ENCODE measurements around the gene ABT1. TPM values are rescaled to one million over a fixed set of nuclear protein-coding genes. Genes with fewer than 3 reads are reported as not detected.
A peak's percentile ranks its signal among the peaks of the same experiment; 100 is the strongest.

The ABT1 gene
- total RNA-seq, 1 experiment from 2014 or later: 35.1 TPM

DNA sequence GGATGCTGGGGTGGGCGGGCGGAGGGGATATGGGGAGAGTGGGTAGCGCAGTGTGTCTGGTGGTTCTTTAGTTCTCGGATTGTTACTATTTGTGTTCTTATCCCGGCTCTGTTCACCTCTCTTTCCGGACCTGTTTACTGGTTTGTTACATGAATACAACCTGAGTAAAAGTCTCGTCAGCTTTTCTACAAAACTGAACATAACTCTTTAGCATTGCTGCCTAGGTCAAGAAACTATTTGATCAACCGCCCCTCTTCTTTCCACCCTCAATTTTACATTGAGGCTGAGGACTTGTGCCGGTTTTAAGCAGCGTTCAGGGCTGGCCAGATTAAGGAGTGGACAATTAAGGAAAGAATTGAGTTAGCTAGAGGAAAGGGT is 625 bp downstream of the ABT1 start:
- DNase-seq (ENCODE audit: low read depth, low spot score): no peak
- in situ Hi-C loops (cut with HindIII; ENCODE audit: low pct_unique_long_range_greater_than_20kb, low sequenced_read_pairs): no loop called here

DNA sequence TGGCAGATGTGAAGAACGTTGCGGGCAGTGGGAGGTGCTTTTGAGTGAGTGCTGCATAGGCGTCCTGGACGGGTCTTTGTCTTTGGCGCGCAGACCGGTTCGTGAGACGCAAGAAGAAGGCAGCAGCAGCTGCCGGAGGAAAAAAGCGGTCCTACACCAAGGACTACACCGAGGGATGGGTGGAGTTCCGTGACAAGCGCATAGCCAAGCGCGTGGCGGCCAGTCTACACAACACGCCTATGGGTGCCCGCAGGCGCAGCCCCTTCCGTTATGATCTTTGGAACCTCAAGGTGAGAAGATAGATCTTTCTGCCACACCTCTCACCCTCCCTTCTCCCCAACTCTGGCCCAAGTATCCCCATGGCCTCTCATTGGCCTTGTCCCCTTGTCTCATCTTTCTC is 1.1 kb downstream of the ABT1 start:
- DNase-seq (ENCODE audit: low read depth, low spot score): peak; percentile 15
- in situ Hi-C loops (cut with HindIII; ENCODE audit: low pct_unique_long_range_greater_than_20kb, low sequenced_read_pairs): no loop called here

GRCh38 chr6:26598267-26598666 is 1.5 kb downstream of the ABT1 start:
- in situ Hi-C loops (cut with HindIII; ENCODE audit: low pct_unique_long_range_greater_than_20kb, low sequenced_read_pairs): no loop called here
- no peak for DNase-seq (ENCODE audit: low read depth, low spot score)

GRCh38 chr6:26599134-26599533 is 2.4 kb downstream of the ABT1 start:
- in situ Hi-C loops (cut with HindIII; ENCODE audit: low pct_unique_long_range_greater_than_20kb, low sequenced_read_pairs): no loop called here
- DNase-seq (ENCODE audit: low read depth, low spot score): no peak

DNA sequence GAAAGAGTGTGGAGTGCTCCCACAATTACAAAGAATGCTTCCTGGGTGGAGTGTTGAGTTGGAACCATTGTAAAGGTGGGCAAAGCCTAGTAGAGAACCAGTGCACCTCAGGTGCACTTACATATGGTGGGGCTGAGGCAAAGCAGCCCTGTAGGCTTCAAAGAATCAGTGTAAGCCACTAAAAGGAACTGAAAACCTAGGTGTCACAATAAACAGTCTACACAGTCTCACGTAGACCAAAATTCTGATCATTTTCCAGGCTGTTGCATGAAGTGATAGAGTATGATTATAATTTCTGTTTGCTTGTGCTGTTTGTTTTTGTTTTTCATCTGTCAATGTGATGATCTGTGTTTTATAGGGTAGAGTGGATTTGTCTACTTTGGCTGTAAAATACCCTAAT is 2.8 kb downstream of the ABT1 start:
- no peak for DNase-seq (ENCODE audit: low read depth, low spot score)
- in situ Hi-C loops (cut with HindIII; ENCODE audit: low pct_unique_long_range_greater_than_20kb, low sequenced_read_pairs): no loop called here

DNA sequence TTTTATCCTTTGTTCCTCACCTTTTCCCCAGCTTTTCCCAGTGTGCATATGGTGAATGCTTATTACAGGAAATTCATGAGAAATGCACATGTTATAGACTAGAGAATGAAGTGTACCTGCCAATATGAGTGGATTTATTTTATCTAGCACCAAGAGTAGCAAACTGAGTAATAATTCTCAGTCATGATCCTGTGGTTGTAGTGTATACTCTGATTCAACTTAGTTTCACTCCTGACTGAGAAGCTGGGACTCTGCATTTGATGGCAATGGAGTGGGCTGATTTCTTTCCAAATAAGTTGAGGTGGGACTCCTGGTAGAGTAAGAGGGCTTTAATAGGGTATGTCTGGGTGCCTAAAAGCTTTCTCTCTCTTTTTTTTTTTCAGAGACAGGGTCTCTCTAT is 4.0 kb downstream of the ABT1 start:
- DNase-seq (ENCODE audit: low read depth, low spot score): no peak
- in situ Hi-C loops (cut with HindIII; ENCODE audit: low pct_unique_long_range_greater_than_20kb, low sequenced_read_pairs): no loop called here

DNA sequence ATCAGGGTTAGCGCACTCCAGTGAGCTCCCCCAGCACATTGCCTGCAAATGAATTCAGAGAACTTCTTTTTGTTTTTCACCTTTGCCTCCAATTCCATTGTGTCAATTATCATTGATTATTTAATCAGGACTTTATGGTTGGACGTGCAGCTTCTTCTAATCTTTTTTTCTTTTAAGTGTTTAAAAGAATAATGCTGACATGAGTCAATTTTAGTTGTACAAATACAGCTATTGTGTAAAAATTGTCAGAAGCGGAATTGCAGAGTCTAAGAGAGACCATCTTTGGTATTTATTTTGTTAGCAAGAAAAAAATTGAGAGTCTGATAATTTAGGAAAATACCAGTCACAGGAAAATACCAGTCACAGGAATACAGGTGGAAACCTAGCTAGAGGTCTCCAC is 5.5 kb downstream of the ABT1 start:
- no peak for DNase-seq (ENCODE audit: low read depth, low spot score)
- in situ Hi-C loops (cut with HindIII; ENCODE audit: low pct_unique_long_range_greater_than_20kb, low sequenced_read_pairs): no loop called here

GRCh38 chr6:26604026-26604425 is 7.3 kb downstream of the ABT1 start:
- in situ Hi-C loops (cut with HindIII; ENCODE audit: low pct_unique_long_range_greater_than_20kb, low sequenced_read_pairs): no loop called here
- no peak for DNase-seq (ENCODE audit: low read depth, low spot score)

DNA sequence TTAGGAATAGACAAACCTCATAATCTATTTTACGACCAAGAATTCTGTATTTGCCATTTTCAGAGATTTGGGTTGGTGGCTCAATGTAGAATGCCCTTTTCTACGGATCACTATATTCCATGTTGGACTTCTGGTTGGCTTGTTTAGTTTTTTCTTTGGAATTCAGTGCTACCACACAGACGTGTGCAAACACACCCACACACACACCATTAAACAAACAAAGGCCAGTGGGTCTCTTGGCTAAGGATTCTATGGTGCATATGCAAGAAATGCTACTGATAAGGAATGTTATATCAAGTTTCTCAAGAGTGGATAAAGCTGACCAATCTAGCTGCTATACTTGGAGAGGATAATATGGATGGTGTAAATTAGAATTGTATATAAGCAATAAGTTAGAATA is 8.0 kb downstream of the ABT1 start:
- in situ Hi-C loops (cut with HindIII; ENCODE audit: low pct_unique_long_range_greater_than_20kb, low sequenced_read_pairs): no loop called here
- no peak for DNase-seq (ENCODE audit: low read depth, low spot score)

DNA sequence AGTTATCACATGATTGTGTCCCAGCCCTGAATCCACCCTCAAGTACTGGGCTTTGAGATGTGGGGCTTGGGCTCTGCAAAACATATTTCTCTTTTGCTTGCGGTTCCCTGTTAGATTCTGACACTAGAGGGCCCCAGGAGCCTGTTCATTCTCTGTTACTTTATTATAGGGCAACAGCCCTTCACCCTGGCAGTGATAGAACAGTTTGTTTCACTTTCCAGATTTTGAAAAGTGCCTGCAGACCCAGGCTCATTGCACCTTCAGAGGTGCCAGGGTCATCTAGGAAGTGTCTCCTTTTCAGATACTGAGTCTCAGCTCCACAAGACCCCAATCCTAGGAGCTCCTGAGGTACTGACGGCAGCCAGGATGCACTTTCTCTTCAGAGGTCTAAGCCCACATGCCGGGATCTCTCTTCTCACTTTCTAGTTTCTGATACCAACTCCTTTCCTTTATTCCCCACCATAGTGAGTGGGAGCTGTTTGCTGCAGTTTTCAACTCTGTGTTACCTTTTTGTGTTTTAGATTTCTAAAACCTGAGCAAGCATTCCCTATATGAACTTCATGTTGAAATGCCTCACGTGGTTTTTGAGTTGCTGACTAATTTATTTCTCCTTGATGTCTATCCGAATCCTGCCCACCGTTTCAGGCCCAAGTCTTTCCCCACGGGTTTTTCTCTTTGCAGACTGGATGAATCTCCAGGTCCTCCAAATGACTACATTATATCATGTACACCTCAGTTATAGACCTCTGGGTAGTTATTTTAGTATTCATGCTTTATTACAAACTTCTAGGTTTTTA is 10.9 kb downstream of the ABT1 start:
- peak; percentile 90 for DNase-seq (ENCODE audit: low read depth, low spot score)
- in situ Hi-C loops (cut with HindIII; ENCODE audit: low pct_unique_long_range_greater_than_20kb, low sequenced_read_pairs): no loop called here

DNA sequence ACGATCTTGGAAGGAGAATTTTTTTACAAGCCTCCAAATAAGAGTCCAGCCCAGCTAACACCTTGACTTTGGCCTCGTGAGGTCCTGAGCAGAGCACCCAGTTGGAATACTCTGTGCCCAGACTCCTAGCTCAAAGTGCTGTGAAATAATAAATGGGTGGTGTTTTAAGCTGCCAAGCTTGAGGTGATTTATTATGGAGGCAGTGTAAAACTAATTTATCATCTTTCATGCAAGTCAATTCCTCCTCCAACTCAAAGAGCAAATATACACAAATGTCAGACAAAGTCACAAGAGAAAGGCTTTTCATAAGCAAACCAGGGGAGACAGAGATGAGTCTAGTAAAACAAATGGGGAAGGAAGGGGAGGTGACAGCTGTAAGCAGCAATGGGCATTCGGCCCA is 12.7 kb downstream of the ABT1 start:
- no peak for DNase-seq (ENCODE audit: low read depth, low spot score)
- in situ Hi-C loops (cut with HindIII; ENCODE audit: low pct_unique_long_range_greater_than_20kb, low sequenced_read_pairs): no loop called here

- in situ Hi-C loops (cut with HindIII; ENCODE audit: low pct_unique_long_range_greater_than_20kb, low sequenced_read_pairs): no loop called here
- DNase-seq (ENCODE audit: low read depth, low spot score): no peak
Measured at GRCh38 chr6:26611599-26611998, 14.8 kb downstream of the ABT1 start.

GRCh38 chr6:26613201-26613600 is 16.4 kb downstream of the ABT1 start:
- no peak for DNase-seq (ENCODE audit: low read depth, low spot score)
- in situ Hi-C loops (cut with HindIII; ENCODE audit: low pct_unique_long_range_greater_than_20kb, low sequenced_read_pairs): no loop called here

- in situ Hi-C loops (cut with HindIII; ENCODE audit: low pct_unique_long_range_greater_than_20kb, low sequenced_read_pairs): no loop called here
- no peak for DNase-seq (ENCODE audit: low read depth, low spot score)
Measured at GRCh38 chr6:26613689-26614683, 17.2 kb downstream of the ABT1 start.

DNA sequence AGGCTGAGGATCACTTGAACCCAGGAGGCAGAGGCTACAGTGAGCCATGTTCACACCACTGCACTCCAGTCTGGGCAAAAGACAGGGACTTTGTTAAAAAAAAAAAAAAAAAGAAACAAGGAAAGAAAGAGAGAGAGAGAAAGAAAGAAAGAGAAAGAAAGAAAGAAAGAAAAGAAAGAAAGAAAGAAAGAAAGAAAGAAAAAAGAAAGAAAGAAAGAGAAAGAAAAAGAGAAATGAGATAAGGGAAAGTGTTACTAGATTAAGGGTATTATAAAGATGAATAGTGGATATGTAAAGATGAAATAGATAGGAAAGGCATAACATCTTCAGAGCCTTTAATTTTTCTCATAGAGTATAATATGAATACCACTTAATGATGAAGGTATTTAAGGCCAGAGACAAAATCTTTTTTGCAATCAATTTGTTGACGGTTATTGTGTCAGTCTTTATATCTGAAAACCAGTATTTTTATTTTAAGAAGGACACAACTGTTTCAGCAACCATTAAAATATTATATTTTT is 26.6 kb downstream of the ABT1 start:
- in situ Hi-C loops (cut with HindIII; ENCODE audit: low pct_unique_long_range_greater_than_20kb, low sequenced_read_pairs): no loop called here
- no peak for DNase-seq (ENCODE audit: low read depth, low spot score)

GRCh38 chr6:26624557-26624956 is 27.8 kb downstream of the ABT1 start:
- no peak for DNase-seq (ENCODE audit: low read depth, low spot score)
- in situ Hi-C loops (cut with HindIII; ENCODE audit: low pct_unique_long_range_greater_than_20kb, low sequenced_read_pairs): no loop called here

DNA sequence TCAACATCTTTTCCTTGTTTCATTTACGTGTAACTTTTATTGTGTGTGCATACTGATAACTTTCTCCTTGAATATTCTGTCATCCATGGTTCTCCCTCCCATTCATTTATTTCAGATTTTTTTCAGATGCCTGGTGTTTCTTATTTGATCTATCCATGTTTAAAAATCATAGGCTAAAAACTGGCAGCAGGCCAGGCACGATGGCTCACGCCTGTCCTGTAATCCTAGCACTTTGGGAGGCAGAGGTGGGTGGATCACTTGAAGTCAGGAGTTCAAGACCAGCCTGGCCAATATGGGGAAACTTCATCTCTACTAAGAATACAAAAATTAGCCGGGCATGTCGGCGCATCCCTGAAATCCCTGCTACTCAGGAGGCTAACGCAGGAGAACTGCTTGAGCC is 31.1 kb downstream of the ABT1 start:
- in situ Hi-C loops (cut with HindIII; ENCODE audit: low pct_unique_long_range_greater_than_20kb, low sequenced_read_pairs): no loop called here
- DNase-seq (ENCODE audit: low read depth, low spot score): no peak

DNA sequence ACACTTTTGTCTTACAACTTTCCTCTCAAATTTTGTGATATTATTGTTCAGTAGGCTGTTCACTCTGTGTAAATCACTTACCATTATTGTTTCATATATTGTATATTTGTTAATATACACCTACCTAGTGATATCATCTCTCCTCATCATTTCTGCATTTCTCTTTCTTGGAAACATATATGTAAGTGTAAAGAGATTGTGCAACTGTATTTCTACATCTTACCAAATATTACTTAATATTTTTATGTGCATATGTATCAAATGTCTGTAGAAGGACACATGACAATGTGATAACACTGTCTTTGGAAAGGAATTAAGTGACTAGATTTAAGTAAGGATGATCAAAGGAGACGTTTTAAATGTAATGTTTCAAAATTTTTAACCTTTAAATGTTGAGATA is 32.6 kb downstream of the ABT1 start:
- in situ Hi-C loops (cut with HindIII; ENCODE audit: low pct_unique_long_range_greater_than_20kb, low sequenced_read_pairs): no loop called here
- DNase-seq (ENCODE audit: low read depth, low spot score): no peak

- DNase-seq (ENCODE audit: low read depth, low spot score): no peak
- in situ Hi-C loops (cut with HindIII; ENCODE audit: low pct_unique_long_range_greater_than_20kb, low sequenced_read_pairs): no loop called here
Measured at GRCh38 chr6:26640806-26641205, 44.1 kb downstream of the ABT1 start.

Data from SK-MEL-5 (cell line).